Measurements from ENCODE around the gene TXNDC16. TPM values are rescaled to one million over a fixed set of nuclear protein-coding genes. Genes with fewer than 3 reads are reported as not detected.

Gene TXNDC16
- total RNA-seq, 2 donors from 2014 or later = 14.0 to 37.1 TPM

- no peaks in the 10 kb centered on the region for H3K4me1 ChIP-seq (replicated peaks)
- no peak for TF ChIP-seq CTCF (IDR thresholded peaks at IDR 0.05)
- no peak for TF ChIP-seq POLR2A (IDR thresholded peaks at IDR 0.05)
- no peak for TF ChIP-seq POLR2AphosphoS5 (IDR thresholded peaks at IDR 0.05)
- H3K9me3 ChIP-seq = no peaks in the 10 kb centered on the region
- no peak for DNase-seq (ENCODE audit: low spot score)
- 49% methylated on average over 1 of the region's 1 CpG for WGBS
- intact Hi-C loops (cut with DNase I) = no loop called here
- no peak overlapping the region for H3K4me3 ChIP-seq
- no peaks in the 10 kb centered on the region for H3K27me3 ChIP-seq (replicated peaks; ENCODE audit: insufficient read depth)
- H3K27ac ChIP-seq = no peak overlapping the region
- H3K36me3 ChIP-seq = no peaks in the 10 kb centered on the region
These were observed 139.9 kb downstream of the TXNDC16 start for GRCh38 chr14:52412426-52412825.

- TF ChIP-seq POLR2AphosphoS5 (IDR thresholded peaks at IDR 0.05) = no peak
- TF ChIP-seq CTCF (IDR thresholded peaks at IDR 0.05) = no peak
- TF ChIP-seq POLR2A (IDR thresholded peaks at IDR 0.05) = no peak
- Histone ChIP-seq H3K27me3 (replicated peaks; ENCODE audit: insufficient read depth) (no peaks in the 10 kb centered on the region), H3K36me3 (no peaks in the 10 kb centered on the region), H3K27ac (no peak overlapping the region), H3K4me1 (replicated peaks) (no peaks in the 10 kb centered on the region), H3K9me3 (no peaks in the 10 kb centered on the region), H3K4me3 (no peak overlapping the region)
- 87% methylated on average over 1 of the region's 1 CpG for WGBS
- no peak for DNase-seq (ENCODE audit: low spot score)
- intact Hi-C loops (cut with DNase I) = loop anchor here (10.0 kb wide), 1 partner anchor 91 kb away; the partner anchor contains the start of gene PTGER2
These were observed 147.0 kb downstream of the TXNDC16 start for GRCh38 chr14:52405314-52405713.

- H3K4me3 ChIP-seq = no peak overlapping the region
- no peaks in the 10 kb centered on the region for H3K9me3 ChIP-seq
- H3K27ac ChIP-seq = no peak overlapping the region
- intact Hi-C loops (cut with DNase I) = loop anchor here (10.0 kb wide), 1 partner anchor 88 kb away; the partner anchor contains the start of gene PTGER2
- no peaks in the 10 kb centered on the region for H3K27me3 ChIP-seq (replicated peaks; ENCODE audit: insufficient read depth)
- no peak for TF ChIP-seq POLR2AphosphoS5 (IDR thresholded peaks at IDR 0.05)
- no peak for TF ChIP-seq CTCF (IDR thresholded peaks at IDR 0.05)
- no peak for TF ChIP-seq POLR2A (IDR thresholded peaks at IDR 0.05)
- no peak for DNase-seq (ENCODE audit: low spot score)
- no peaks in the 10 kb centered on the region for H3K4me1 ChIP-seq (replicated peaks)
- H3K36me3 ChIP-seq = no peaks in the 10 kb centered on the region
- 75% methylated on average over 4 of the region's 4 CpGs for WGBS
These were observed 149.3 kb downstream of the TXNDC16 start for GRCh38 chr14:52402812-52403526.

GRCh38 chr14:52400846-52401245 lies 151.5 kb downstream of the TXNDC16 start:
- no peaks in the 10 kb centered on the region for H3K36me3 ChIP-seq
- no peaks in the 10 kb centered on the region for H3K4me1 ChIP-seq (replicated peaks)
- H3K4me3 ChIP-seq = no peak overlapping the region
- no peaks in the 10 kb centered on the region for H3K9me3 ChIP-seq
- DNase-seq (ENCODE audit: low spot score) = no peak
- no peak overlapping the region for H3K27ac ChIP-seq
- H3K27me3 ChIP-seq (replicated peaks; ENCODE audit: insufficient read depth) = no peaks in the 10 kb centered on the region
- WGBS = 69% methylated on average over 3 of the region's 3 CpGs
- intact Hi-C loops (cut with DNase I) = loop anchor here (1.0 to 10.0 kb wide), 2 partner anchors 50 to 86 kb away; partner anchors contain the start of gene PTGER2
- TF ChIP-seq CTCF (IDR thresholded peaks at IDR 0.05) (no peak), POLR2A (IDR thresholded peaks at IDR 0.05) (no peak), POLR2AphosphoS5 (IDR thresholded peaks at IDR 0.05) (no peak)

All from prostate gland (tissue), 2 donors.